GM20431 (cell line): Measurements from ENCODE around the gene CYS1.
"Not testable (repeated sequence)": the region's sequence is repeated elsewhere in the genome, so short reads cannot be mapped to it uniquely, and the experiment has no call there.

Source experiments
- in situ Hi-C: fragments of 300-500 bp; cut with MseI, MboI; formaldehyde crosslinking; loops from one replicate; pipeline ENCODE4 v1.15.0; 2020; ENCODE audit warnings: low sequenced_read_pairs; ENCODE audit not compliant: unreplicated experiment

The CYS1 gene

GRCh38 chr2:10016802-10017258 lies 63.4 kb downstream of the CYS1 start:
- in situ Hi-C loops, result no loop called here

- in situ Hi-C loops, result no loop called here
Observed at GRCh38 chr2:10016001-10016801, 64.0 kb downstream of the CYS1 start.

- in situ Hi-C loops, result not testable (repeated sequence)
Observed at GRCh38 chr2:10015376-10015989, 64.7 kb downstream of the CYS1 start.

GRCh38 chr2:10014418-10015190 lies 65.6 kb downstream of the CYS1 start:
- in situ Hi-C loops, result no loop called here

GRCh38 chr2:10013651-10014417 lies 66.4 kb downstream of the CYS1 start:
- in situ Hi-C loops, result not testable (repeated sequence)

GRCh38 chr2:10012963-10013461 lies 67.2 kb downstream of the CYS1 start:
- in situ Hi-C loops, result no loop called here

- in situ Hi-C loops, result not testable (repeated sequence)
Observed at GRCh38 chr2:10012366-10012962, 67.7 kb downstream of the CYS1 start.

- in situ Hi-C loops, result not testable (repeated sequence)
Observed at GRCh38 chr2:10011606-10012325, 68.4 kb downstream of the CYS1 start.

GRCh38 chr2:10010861-10011605 lies 69.2 kb downstream of the CYS1 start:
- in situ Hi-C loops, result not testable (repeated sequence)

- in situ Hi-C loops, result no loop called here
Observed at GRCh38 chr2:10009811-10010781, 70.1 kb downstream of the CYS1 start.

GRCh38 chr2:10009271-10009810 lies 70.9 kb downstream of the CYS1 start:
- in situ Hi-C loops, result no loop called here

GRCh38 chr2:10008809-10009176 lies 71.4 kb downstream of the CYS1 start:
- in situ Hi-C loops, result no loop called here

GRCh38 chr2:10007921-10008808 lies 72.0 kb downstream of the CYS1 start:
- in situ Hi-C loops, result no loop called here

- in situ Hi-C loops, result no loop called here
Observed at GRCh38 chr2:10007435-10007834, 72.8 kb downstream of the CYS1 start.
